Gastroesophageal sphincter (tissue), 4 donors: Measurements from ENCODE around the gene ARF6. TPM values are rescaled to one million over a fixed set of nuclear protein-coding genes. Genes with fewer than 3 reads are reported as not detected.
"Not testable (repeated sequence)": the region's sequence is repeated elsewhere in the genome, so short reads cannot be mapped to it uniquely, and the experiment has no call there.

Experiments used
- ATAC-seq: fragments of 150-250 bp; one replicate; pipeline ENCODE4 v1.9.1; 2016; ENCODE audit warnings: mild to moderate bottlenecking, moderate library complexity
- H3K27ac ChIP-seq, 4 donors: fragments of 200-600 bp; sonication (generic) in 3 of 4; 1 replicate in 3 of 4; 2 replicates in 1 of 4; pipeline ENCODE4 v1.5.1; 2016 to 2019
- H3K27me3 ChIP-seq: fragments of 200-600 bp; sonication (generic); one replicate; pipeline ENCODE4 v1.5.1; 2019
- H3K36me3 ChIP-seq, 2 donors: fragments of 200-600 bp; sonication (generic); one replicate each; pipeline ENCODE4 v1.5.1; 2019; ENCODE audit warnings: control low read depth in 1 of 2
- H3K4me1 ChIP-seq, 3 donors: fragments of 200-600 bp; sonication (generic); 1 replicate in 2 of 3; 2 replicates in 1 of 3; pipeline ENCODE4 v1.5.1; 2016 to 2019; ENCODE audit warnings: control low read depth in 2 of 3
- H3K4me3 ChIP-seq, 2 donors: fragments of 200-600 bp; sonication (generic); one replicate each; pipeline ENCODE4 v1.5.1; 2019; ENCODE audit warnings: mild to moderate bottlenecking in 1 of 2, moderate library complexity in 1 of 2
- H3K9me3 ChIP-seq, 3 donors: fragments of 200-600 bp; sonication (generic); one replicate each; pipeline ENCODE4 v1.5.1; 2017 to 2019; ENCODE audit warnings: control low read depth in 2 of 3
- EP300 ChIP-seq: sonication (generic); formaldehyde crosslinking; IDR thresholded peaks from one replicate; pipeline ENCODE4 v1.6.1; 2017; ENCODE audit warnings: antibody characterized with exemption, mild to moderate bottlenecking
- POLR2A ChIP-seq, 2 donors: fragments of 450-650 bp; IDR thresholded peaks; one replicate each; pipeline ENCODE4 v1.6.1; 2017; ENCODE audit warnings: antibody characterized with exemption in 2 of 2, mild to moderate bottlenecking in 2 of 2, moderate library complexity in 1 of 2
- POLR2AphosphoS5 ChIP-seq: sonication (generic); formaldehyde crosslinking; IDR thresholded peaks from one replicate; pipeline ENCODE4 v1.6.1; 2017; ENCODE audit warnings: antibody characterized with exemption
- WGBS, 2 donors: methylation state at CpG; one replicate each; pipeline ENCODE4 v1.1.5; 2018; ENCODE audit warnings: low coverage in 1 of 2; 5-methylcytosine and 5-hydroxymethylcytosine counted together
- total RNA-seq, 4 donors: library from RNA; depleted of rRNA; stranded (reverse); fragments of >200 nt; gene quantifications; one replicate each; pipeline ENCODE4 v1.1.0, GENCODE V29; 2016
- TF ChIP-seq, protein P1 (sequence below), 4 experiments: fragments of 200-600 bp in 2 of 4; fragments of 450-650 bp in 2 of 4; sonication (generic) in 1 of 4; IDR thresholded peaks; one replicate each; pipeline ENCODE4 v1.5.1; 2017 to 2019; ENCODE audit warnings: antibody characterized with exemption in 4 of 4, mild to moderate bottlenecking in 2 of 4, moderate library complexity in 2 of 4

Gene ARF6
- total RNA-seq, 4 donors from 2014 or later, result 43.1 to 59.6 (median 51.3) TPM

GRCh38 chr14:49897965-49898364, 5.1 kb downstream of the ARF6 start:
- no peaks in the 10 kb centered on the region for H3K36me3 ChIP-seq
- peak overlapping the region in 2 of 4 donors; percentile 8 to 26 for H3K27ac ChIP-seq
- no peak for ATAC-seq
- peaks cover 0 to 55% (median 24%) of the 10 kb centered on the region in 3 donors for H3K4me1 ChIP-seq
- TF ChIP-seq POLR2A (IDR thresholded peaks at IDR 0.05) (no peak), EP300 (no peak), POLR2AphosphoS5 (no peak)
- TF ChIP-seq, protein P1, sequence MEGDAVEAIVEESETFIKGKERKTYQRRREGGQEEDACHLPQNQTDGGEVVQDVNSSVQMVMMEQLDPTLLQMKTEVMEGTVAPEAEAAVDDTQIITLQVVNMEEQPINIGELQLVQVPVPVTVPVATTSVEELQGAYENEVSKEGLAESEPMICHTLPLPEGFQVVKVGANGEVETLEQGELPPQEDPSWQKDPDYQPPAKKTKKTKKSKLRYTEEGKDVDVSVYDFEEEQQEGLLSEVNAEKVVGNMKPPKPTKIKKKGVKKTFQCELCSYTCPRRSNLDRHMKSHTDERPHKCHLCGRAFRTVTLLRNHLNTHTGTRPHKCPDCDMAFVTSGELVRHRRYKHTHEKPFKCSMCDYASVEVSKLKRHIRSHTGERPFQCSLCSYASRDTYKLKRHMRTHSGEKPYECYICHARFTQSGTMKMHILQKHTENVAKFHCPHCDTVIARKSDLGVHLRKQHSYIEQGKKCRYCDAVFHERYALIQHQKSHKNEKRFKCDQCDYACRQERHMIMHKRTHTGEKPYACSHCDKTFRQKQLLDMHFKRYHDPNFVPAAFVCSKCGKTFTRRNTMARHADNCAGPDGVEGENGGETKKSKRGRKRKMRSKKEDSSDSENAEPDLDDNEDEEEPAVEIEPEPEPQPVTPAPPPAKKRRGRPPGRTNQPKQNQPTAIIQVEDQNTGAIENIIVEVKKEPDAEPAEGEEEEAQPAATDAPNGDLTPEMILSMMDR (IDR thresholded peaks at IDR 0.05), result no peak
- 86 to 91% methylated on average over 1 of the region's 1 CpG for WGBS, 2 donors
- no peaks in the 10 kb centered on the region for H3K9me3 ChIP-seq
- H3K27me3 ChIP-seq, result no peaks in the 10 kb centered on the region
- H3K4me3 ChIP-seq, result no peak overlapping the region

GRCh38 chr14:49898485-49898884, 5.6 kb downstream of the ARF6 start:
- WGBS, 2 donors, result 95 to 100% methylated on average over 2 of the region's 2 CpGs
- H3K4me3 ChIP-seq, result no peak overlapping the region
- ATAC-seq, result no peak
- peaks cover 0 to 55% (median 24%) of the 10 kb centered on the region in 3 donors for H3K4me1 ChIP-seq
- H3K36me3 ChIP-seq, result no peaks in the 10 kb centered on the region
- no peak for TF ChIP-seq POLR2A (IDR thresholded peaks at IDR 0.05)
- TF ChIP-seq POLR2AphosphoS5, result no peak
- TF ChIP-seq, protein P1 (IDR thresholded peaks at IDR 0.05), result no peak
- no peak for TF ChIP-seq EP300
- H3K27me3 ChIP-seq, result no peaks in the 10 kb centered on the region
- H3K27ac ChIP-seq, result peak overlapping the region in 1 of 4 donors; percentile 8
- no peaks in the 10 kb centered on the region for H3K9me3 ChIP-seq

DNA sequence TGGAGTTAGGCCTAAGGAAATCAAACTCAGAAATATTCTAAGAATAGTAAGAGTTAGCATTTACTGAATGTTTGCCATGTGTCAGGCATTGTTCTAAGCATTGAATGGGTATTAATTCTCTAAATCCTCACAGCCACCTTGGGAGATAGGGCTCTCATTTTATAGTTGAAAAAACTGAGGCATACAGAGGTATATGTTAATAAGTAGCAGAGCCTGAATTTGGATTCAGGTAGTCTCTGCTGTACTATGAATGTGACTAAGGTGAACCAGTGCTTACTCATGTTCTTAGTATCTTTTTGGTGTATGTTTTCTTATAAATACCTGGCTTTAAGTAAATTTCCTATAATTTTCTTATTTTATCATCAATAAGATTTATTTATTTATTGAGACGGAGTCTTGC, 8.1 kb downstream of the ARF6 start:
- TF ChIP-seq POLR2A (IDR thresholded peaks at IDR 0.05) (no peak), EP300 (no peak), POLR2AphosphoS5 (no peak)
- H3K27ac ChIP-seq, result no peak overlapping the region
- no peak overlapping the region for H3K4me3 ChIP-seq
- H3K9me3 ChIP-seq, result no peaks in the 10 kb centered on the region
- ATAC-seq, result no peak
- H3K36me3 ChIP-seq, result no peaks in the 10 kb centered on the region
- H3K27me3 ChIP-seq, result no peaks in the 10 kb centered on the region
- H3K4me1 ChIP-seq, result peaks cover 0 to 33% (median 12%) of the 10 kb centered on the region in 3 donors
- 88 to 100% methylated on average over 1 of the region's 1 CpG for WGBS, 2 donors

- not testable (repeated sequence) for H3K9me3 ChIP-seq, H3K4me3 ChIP-seq, H3K27me3 ChIP-seq, H3K27ac ChIP-seq, ATAC-seq, H3K36me3 ChIP-seq
- WGBS, 2 donors, result 80 to 95% methylated on average over 3 to 16 of the region's 24 CpGs
- H3K4me1 ChIP-seq, result peaks cover 0 to 15% (median 4%) of the 10 kb centered on the region in 3 donors
These were observed 9.9 kb downstream of the ARF6 start for GRCh38 chr14:49902679-49903246.

- Histone ChIP-seq H3K27ac (no peak overlapping the region), H3K4me1 (peaks cover 0 to under 1% (median 0%) of the 10 kb centered on the region in 3 donors), H3K27me3 (no peaks in the 10 kb centered on the region), H3K36me3 (no peaks in the 10 kb centered on the region), H3K9me3 (no peaks in the 10 kb centered on the region), H3K4me3 (no peak overlapping the region)
- ATAC-seq, result no peak
- no peak for TF ChIP-seq POLR2AphosphoS5
- TF ChIP-seq, protein P1 (IDR thresholded peaks at IDR 0.05), result no peak
These were observed 11.4 kb downstream of the ARF6 start for GRCh38 chr14:49904270-49904669.

DNA sequence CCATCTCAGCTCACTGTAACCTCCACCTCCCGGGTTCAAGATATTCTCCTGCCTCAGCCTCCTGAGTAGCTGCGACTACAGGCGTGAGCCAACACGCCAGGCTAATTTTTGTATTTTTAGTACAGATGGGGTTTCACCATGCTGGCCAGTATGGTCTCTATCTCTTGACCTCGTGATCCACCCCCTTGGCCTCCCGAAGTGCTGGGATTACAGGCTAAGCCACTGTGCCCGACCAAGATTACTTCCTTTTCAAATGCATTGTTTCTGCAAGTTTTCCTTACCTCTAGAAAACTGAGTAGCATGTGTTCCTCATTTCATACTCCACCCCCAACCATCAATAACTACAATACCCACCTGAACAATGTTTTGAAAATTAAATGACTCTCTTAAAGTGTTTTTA, 13.1 kb downstream of the ARF6 start:
- WGBS, 2 donors, result 71 to 87% methylated on average over 6 to 7 of the region's 7 CpGs
- Histone ChIP-seq H3K27me3 (no peaks in the 10 kb centered on the region), H3K4me1 (no peaks in the 10 kb centered on the region), H3K36me3 (no peaks in the 10 kb centered on the region), H3K4me3 (no peak overlapping the region), H3K27ac (no peak overlapping the region), H3K9me3 (no peaks in the 10 kb centered on the region)
- TF ChIP-seq, protein P1 (IDR thresholded peaks at IDR 0.05), result no peak
- TF ChIP-seq POLR2A (IDR thresholded peaks at IDR 0.05) (no peak), POLR2AphosphoS5 (no peak), EP300 (no peak)
- no peak for ATAC-seq
